HG03571 (cell line): ENCODE data around the gene NDC1.
"Not testable (repeated sequence)": the region's sequence is repeated elsewhere in the genome, so short reads cannot be mapped to it uniquely, and the experiment has no call there.

Experiments
- ATAC-seq: cut with Tn5 transposase; IDR thresholded peaks from one replicate; pipeline ENCODE4 v1.9.1; 2021; ENCODE audit not compliant: unreplicated experiment

Gene NDC1

DNA sequence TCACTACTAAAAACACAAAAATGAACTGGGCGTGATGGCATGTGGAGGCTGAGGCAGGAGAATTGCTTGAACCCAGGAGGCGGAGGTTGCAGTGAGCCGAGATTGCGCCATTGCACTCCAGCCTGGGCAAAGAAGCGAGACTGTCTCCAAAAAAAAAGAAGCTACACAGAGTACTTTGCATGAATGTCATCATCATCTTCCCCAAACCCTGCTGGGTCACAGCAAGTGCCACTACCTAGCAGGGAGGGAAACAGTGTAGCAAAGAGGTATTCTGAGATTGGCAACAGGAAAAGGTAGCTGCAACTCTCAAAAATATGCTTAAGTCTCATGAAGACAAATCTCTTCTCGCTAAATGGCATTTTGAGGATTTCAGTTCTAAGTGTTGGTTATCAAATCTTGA is 12.8 kb downstream of the NDC1 start:
- no peak for ATAC-seq

- ATAC-seq, result no peak
Observed at GRCh38 chr1:53822931-53823330, 15.2 kb downstream of the NDC1 start.

DNA sequence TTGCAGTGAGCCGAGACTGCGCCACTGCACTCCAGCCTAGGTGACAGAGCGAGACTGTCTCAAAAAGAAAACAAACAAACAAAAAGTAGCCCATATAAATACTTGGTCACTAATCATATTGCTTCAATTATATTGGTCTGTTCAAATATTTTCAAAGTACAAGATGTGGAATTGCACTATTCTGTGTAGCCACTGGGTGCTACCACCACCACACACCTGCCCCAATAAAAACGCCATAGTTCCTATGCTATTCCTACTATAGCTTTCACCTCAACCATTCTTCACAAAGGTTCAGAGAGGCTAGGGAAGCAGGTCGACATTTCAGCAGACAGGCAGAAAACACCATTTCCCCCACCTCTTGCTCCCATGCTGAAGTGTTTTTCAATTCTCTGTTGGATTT is 16.7 kb downstream of the NDC1 start:
- ATAC-seq, result no peak

GRCh38 chr1:53819387-53819786 is 18.7 kb downstream of the NDC1 start:
- ATAC-seq, result no peak

GRCh38 chr1:53816584-53816983 is 21.5 kb downstream of the NDC1 start:
- ATAC-seq, result not testable (repeated sequence)

- not testable (repeated sequence) for ATAC-seq
Observed at GRCh38 chr1:53815484-53815883, 22.6 kb downstream of the NDC1 start.

GRCh38 chr1:53811414-53811851 is 26.7 kb downstream of the NDC1 start:
- no peak for ATAC-seq

DNA sequence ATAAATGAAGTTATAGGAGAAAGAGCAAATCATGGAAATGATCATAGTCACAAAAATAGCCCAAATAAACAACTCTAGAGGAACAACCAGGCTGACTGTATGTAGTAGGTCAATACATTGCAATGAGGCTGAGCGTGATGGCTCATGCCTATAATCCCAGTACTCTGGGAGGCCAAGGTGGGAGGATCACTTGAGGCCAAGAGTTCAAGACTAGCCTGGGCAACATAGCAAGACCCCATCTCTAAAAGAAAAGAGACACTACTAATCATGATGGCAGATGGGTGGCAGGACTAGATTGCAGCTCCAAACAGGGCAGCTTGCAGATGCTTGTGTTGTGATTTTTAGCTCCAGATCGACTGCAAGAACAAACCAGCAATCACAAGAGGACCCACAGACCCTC is 27.6 kb downstream of the NDC1 start:
- ATAC-seq, result no peak

DNA sequence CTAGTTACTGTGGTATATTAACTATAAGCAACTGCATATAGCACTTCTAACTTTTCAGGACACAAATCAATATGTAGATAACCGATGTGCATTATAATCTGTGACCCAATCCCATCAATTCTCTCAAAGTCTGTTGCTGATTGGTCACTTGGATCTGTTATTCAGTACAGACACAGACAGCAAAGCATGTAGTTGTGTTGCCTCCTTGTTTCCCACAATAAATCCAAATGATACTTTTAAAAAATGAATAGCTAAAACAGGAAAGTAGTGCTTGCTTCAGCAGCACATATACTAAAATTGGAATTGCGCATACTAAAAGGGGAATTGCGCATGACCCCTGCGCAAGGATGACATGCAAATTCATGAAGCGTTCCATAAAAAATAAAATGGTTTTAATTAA is 28.1 kb downstream of the NDC1 start:
- no peak for ATAC-seq

GRCh38 chr1:53807916-53808315 is 30.2 kb downstream of the NDC1 start:
- no peak for ATAC-seq

DNA sequence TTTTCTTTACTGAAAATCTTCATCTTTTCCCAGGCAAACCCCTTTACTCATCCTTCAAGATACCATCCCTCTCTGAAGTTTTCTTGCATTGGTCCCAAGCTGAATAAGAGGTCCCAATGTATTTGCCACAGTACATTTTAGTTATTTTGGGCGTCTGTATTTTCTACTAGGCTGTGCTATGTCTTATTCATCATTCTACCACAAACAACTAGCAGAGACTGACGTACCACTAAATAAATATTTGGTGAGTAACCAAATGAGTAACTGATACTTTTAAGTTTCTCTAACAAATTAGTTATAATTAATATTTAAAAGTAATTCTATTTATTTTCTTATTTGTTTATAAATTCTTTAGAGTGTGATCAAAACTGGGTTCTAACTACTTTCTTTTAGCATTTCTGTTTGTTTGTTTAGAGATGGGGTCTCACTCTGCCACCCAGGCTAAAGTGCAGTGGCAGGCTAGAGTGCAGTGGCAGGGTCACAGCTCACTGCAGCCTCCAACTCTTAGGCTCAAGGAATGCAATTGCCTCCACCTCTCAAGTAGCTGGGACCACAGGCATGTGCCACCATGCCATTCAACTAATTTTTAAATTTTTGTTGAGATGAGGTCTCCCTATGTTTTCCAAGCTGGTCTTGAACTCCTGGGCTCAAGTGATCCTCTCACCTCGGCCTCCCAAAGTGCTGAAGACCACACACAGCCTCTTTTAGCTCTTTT is 33.1 kb downstream of the NDC1 start:
- ATAC-seq, result no peak

DNA sequence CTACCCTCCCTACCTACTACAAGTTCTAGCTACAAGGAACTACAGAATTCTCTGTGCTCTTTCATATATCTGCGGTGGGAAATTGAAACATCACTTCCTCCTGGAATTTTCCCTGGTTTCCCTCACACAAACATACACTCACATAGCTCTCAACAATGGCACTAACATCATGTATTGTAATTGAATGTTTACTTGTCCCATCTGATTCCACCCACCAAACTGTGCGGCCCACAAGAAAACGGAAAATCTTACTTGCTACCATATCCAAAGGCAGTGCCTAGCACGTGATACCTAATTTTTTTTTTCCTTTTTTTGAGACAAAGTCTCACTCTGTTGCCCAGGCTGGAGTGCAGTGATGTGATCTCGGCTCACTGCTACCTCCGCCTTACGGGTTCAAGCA is 33.9 kb downstream of the NDC1 start:
- no peak for ATAC-seq

DNA sequence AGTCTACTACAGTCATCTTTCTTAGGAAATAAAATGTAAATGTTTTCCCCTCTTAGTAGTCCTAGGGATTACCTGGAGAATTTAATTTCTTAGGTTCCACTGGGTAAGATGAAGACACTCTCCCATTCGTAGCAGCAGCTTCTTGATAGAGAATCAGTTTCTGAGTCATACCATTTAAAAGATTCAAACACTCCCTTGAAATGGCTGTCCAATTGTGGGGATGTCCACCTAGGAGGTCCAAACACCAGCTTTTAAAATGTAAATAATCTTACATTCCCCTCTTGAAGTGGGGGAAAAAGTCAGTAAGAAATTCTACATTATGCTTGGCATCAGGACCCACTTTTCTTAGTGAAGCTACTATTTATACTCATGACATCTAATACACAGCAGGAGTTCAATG is 37.5 kb downstream of the NDC1 start:
- ATAC-seq, result no peak

DNA sequence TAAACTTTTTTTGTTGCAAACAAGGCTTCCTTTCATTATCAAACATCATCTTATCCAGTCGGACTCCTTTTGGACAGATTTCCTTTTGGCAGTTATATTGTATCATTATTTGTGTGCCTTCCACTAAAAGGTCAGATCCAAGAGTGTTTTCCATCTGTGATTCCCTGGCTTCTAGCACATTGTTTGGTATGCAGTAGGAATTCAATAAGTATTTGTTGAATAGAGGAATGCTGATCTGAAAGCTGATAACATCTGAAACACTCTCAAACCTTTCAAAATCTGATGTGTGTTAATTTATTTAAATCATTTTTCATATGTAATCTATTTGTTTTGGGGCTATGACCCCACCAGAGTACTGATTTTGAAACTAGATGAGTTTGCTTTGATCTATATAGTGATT is 39.0 kb downstream of the NDC1 start:
- ATAC-seq, result no peak

- no peak for ATAC-seq
Observed at GRCh38 chr1:53792806-53793205, 45.3 kb downstream of the NDC1 start.

- no peak for ATAC-seq
Observed at GRCh38 chr1:53787655-53788054, 50.4 kb downstream of the NDC1 start.

DNA sequence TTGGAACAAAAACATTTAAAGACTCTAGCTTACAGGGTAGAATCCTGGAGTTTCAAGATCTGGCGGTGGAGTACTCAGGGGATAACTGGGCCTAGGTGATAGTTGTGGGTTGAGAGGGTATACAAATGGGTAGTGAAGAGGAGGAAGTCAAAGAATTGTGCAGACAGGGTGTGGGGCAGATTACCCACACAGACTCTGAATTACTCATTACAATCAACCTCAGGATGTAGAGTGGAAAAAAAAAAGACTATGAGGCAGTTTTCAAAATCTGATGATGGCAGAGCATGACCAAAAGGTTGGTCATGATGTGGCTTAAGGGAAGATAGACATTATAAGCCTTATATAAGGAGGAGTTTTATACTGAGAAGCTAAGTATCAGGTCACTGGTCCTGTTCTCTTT is 55.0 kb downstream of the NDC1 start:
- ATAC-seq, result no peak

DNA sequence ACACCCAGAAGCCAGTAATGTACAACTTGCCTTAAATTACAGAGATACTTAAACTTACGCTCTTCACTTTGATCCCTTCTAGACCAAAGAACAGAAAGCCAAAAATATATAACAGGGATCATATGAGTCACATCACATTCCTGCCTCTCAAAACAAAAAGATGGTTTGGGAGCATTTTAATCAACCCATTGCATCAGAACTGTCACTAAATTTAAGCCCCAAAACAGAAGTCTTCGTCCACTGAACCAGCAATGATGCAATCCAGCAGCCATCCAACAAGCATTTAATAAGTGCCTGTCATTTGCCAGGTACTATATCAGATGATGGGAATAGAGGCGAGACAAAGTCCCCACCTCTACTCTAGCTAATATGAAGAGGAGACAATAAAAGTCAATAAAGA is 56.4 kb downstream of the NDC1 start:
- no peak for ATAC-seq

- no peak for ATAC-seq
Observed at GRCh38 chr1:53777272-53777671, 60.8 kb downstream of the NDC1 start.

DNA sequence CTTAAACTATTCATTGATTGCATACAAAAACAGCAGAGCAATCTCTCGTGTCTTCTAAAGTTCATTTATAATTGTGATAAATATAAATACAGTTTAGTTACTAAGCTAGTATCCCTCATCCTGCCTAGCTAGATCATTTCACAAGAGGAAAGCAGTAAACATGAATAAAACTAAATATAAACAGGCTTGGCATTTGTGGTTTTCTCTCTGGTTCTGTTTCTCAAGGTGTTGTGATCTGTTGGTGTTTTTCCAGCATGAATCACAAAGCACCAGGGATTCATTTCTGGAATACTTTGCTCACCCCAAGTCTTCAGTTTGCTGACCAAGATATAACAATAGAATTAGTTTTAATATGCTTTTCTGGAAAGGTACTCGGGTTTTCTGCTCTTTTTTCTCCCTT is 66.4 kb downstream of the NDC1 start:
- ATAC-seq, result no peak

DNA sequence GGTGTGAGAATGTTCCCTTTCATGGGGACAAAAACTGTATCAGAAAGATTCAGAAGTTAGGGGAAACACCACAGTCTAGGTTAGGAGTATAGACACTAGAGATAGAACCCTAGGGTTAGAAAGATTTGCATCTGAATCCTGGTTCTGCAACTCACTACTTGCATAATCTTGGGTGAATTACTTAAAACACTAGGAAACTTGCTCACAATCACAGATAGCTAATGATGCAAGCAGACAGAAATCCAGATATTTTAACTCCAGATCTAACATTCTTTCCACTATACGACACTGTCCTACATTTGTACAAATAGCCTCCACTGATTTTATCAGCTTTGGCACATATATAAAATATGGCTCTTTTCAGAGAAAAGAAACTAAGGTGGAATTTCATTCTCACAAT is 68.3 kb downstream of the NDC1 start:
- no peak for ATAC-seq

GRCh38 chr1:53769184-53769583 is 68.9 kb downstream of the NDC1 start:
- ATAC-seq, result no peak

- no peak for ATAC-seq
Observed at GRCh38 chr1:53766831-53767405, 71.2 kb downstream of the NDC1 start.
